ENCODE measurements around the gene ABCA4.

ABCA4 gene

DNA sequence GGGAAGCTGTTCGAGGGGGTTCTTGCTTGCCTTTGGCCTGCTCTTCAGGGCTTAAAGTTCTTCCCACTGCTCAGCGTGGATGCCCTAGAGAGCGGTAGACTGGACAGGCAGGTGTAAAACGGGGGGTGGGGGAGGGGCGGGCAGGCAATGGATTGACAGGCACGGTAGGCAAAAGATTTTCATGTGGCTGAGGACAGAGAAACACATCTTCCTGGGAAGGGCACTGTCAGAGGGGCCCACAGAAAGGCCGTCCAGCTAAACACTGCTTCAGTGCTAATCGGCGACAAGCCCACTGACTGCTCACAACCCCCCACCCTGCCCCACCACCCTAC, 412 bp downstream of the ABCA4 start:
- TF ChIP-seq CSRNP3 (CRISPR knock-in tag; IDR thresholded peaks at IDR 0.05) (no peak), TOX (CRISPR knock-in tag; IDR thresholded peaks at IDR 0.05; ENCODE audit: borderline replicate concordance) (no peak), SNAI2 (CRISPR knock-in tag; IDR thresholded peaks at IDR 0.05) (no peak), TSHZ2 (CRISPR knock-in tag; IDR thresholded peaks at IDR 0.05) (no peak), TCF4 (CRISPR knock-in tag; IDR thresholded peaks at IDR 0.05; ENCODE audit: borderline replicate concordance) (no peak), ZFP3 (CRISPR knock-in tag; IDR thresholded peaks at IDR 0.05) (no peak), PPARA (CRISPR knock-in tag; IDR thresholded peaks at IDR 0.05; ENCODE audit: borderline replicate concordance) (no peak), PATZ1 (CRISPR knock-in tag; IDR thresholded peaks at IDR 0.05; ENCODE audit: borderline replicate concordance) (no peak), ESRRG (CRISPR knock-in tag; IDR thresholded peaks at IDR 0.05) (no peak), ZNF8 (CRISPR knock-in tag; IDR thresholded peaks at IDR 0.05) (no peak)
- no peak for ATAC-seq

DNA sequence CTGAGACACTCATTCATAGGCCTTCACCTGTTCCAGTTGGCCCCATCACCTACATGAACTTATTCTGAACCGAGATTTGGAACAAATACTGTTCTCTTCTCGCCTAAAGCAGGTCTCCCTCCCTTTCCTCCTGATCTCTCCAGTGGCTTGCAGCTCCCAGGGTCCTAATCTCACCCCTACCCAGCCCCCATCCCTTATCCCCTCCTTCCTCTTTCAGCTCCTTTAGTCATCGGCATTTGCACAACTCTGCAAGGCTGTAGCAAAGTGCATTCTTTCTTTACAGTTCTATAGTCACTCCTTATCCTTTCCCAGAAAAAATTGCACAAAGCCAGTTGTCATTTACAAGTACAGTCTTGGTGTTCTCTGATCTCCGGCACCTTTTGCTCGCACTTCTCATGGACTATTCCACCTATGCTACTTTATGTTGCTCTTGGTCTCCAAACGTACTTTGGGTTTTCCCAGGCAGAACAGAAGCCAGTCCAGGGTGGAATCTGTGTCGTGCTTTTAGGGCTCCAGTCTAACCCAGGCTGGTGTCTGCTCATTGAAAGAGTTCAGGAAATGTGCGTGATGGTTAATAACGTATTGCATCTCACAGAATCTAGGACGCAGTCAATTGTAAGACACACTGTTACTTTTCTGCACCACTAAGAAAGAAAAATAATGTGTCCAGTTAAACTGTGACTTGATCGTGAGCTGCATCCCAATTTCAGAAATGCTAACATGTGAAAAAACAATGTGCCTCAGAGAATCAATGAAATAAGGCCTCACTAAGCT, 965 bp downstream of the ABCA4 start:
- no peak for ATAC-seq
- TF ChIP-seq POU6F1 (CRISPR knock-in tag; IDR thresholded peaks at IDR 0.05; ENCODE audit: borderline replicate concordance, low read depth) = no peak
- no peak for TF ChIP-seq ARNTL (CRISPR knock-in tag; IDR thresholded peaks at IDR 0.05; ENCODE audit: borderline replicate concordance, low read depth)
- TF ChIP-seq ZNF8 (CRISPR knock-in tag; IDR thresholded peaks at IDR 0.05) = no peak
- TF ChIP-seq ZFP30 (CRISPR knock-in tag; IDR thresholded peaks at IDR 0.05) = no peak
- TF ChIP-seq ZFP3 (CRISPR knock-in tag; IDR thresholded peaks at IDR 0.05) = no peak
- TF ChIP-seq OSR1 (CRISPR knock-in tag; IDR thresholded peaks at IDR 0.05) = no peak
- no peak for TF ChIP-seq GLIS3 (CRISPR knock-in tag; IDR thresholded peaks at IDR 0.05)
- TF ChIP-seq ZNF70 (CRISPR knock-in tag; IDR thresholded peaks at IDR 0.05) = no peak
- no peak for TF ChIP-seq PPARA (CRISPR knock-in tag; IDR thresholded peaks at IDR 0.05; ENCODE audit: borderline replicate concordance)
- TF ChIP-seq CSDC2 (CRISPR knock-in tag; IDR thresholded peaks at IDR 0.05) = no peak
- no peak for TF ChIP-seq CSRNP3 (CRISPR knock-in tag; IDR thresholded peaks at IDR 0.05)
- no peak for TF ChIP-seq PATZ1 (CRISPR knock-in tag; IDR thresholded peaks at IDR 0.05; ENCODE audit: borderline replicate concordance)
- no peak for TF ChIP-seq SNAI2 (CRISPR knock-in tag; IDR thresholded peaks at IDR 0.05)
- no peak for TF ChIP-seq TOX (CRISPR knock-in tag; IDR thresholded peaks at IDR 0.05; ENCODE audit: borderline replicate concordance)
- TF ChIP-seq ESRRG (CRISPR knock-in tag; IDR thresholded peaks at IDR 0.05) = no peak
- TF ChIP-seq, protein P1, sequence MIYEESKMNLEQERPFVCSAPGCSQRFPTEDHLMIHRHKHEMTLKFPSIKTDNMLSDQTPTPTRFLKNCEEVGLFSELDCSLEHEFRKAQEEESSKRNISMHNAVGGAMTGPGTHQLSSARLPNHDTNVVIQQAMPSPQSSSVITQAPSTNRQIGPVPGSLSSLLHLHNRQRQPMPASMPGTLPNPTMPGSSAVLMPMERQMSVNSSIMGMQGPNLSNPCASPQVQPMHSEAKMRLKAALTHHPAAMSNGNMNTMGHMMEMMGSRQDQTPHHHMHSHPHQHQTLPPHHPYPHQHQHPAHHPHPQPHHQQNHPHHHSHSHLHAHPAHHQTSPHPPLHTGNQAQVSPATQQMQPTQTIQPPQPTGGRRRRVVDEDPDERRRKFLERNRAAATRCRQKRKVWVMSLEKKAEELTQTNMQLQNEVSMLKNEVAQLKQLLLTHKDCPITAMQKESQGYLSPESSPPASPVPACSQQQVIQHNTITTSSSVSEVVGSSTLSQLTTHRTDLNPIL (CRISPR knock-in tag; IDR thresholded peaks at IDR 0.05; ENCODE audit: low read depth) = no peak
- no peak for TF ChIP-seq ZNF565 (CRISPR knock-in tag; conservative IDR thresholded peaks at IDR 0.05; ENCODE audit: low read depth)
- TF ChIP-seq ZC3H10 (CRISPR knock-in tag; IDR thresholded peaks at IDR 0.05) = no peak
- TF ChIP-seq TSHZ2 (CRISPR knock-in tag; IDR thresholded peaks at IDR 0.05) = no peak

Data from SK-N-SH treated with all-trans-retinoic acid at 6 μM for 48 hours (cell line).